Endometrial microvascular endothelial cells (primary cell): ENCODE results near the gene KRT82. TPM values are rescaled to one million over a fixed set of nuclear protein-coding genes. Genes with fewer than 3 reads are reported as not detected.
"Not testable (repeated sequence)": the region's sequence is repeated elsewhere in the genome, so short reads cannot be mapped to it uniquely, and the experiment has no call there.

Experiments
- in situ Hi-C: cut with HindIII; loops from 2 replicates; pipeline ENCODE4 v1.10.0; 2017; ENCODE audit warnings: low sequenced_read_pairs, low pct_unique_long_range_greater_than_20kb; ENCODE audit errors: inconsistent ontology term
- total RNA-seq: library from RNA; depleted of rRNA; stranded (reverse); fragments of >200 nt; gene quantifications from one replicate; pipeline ENCODE4 v1.2.3, GENCODE V29; 2015; ENCODE audit errors: inconsistent ontology term

KRT82 gene
- total RNA-seq, 1 donor from 2014 or later, result not detected

DNA sequence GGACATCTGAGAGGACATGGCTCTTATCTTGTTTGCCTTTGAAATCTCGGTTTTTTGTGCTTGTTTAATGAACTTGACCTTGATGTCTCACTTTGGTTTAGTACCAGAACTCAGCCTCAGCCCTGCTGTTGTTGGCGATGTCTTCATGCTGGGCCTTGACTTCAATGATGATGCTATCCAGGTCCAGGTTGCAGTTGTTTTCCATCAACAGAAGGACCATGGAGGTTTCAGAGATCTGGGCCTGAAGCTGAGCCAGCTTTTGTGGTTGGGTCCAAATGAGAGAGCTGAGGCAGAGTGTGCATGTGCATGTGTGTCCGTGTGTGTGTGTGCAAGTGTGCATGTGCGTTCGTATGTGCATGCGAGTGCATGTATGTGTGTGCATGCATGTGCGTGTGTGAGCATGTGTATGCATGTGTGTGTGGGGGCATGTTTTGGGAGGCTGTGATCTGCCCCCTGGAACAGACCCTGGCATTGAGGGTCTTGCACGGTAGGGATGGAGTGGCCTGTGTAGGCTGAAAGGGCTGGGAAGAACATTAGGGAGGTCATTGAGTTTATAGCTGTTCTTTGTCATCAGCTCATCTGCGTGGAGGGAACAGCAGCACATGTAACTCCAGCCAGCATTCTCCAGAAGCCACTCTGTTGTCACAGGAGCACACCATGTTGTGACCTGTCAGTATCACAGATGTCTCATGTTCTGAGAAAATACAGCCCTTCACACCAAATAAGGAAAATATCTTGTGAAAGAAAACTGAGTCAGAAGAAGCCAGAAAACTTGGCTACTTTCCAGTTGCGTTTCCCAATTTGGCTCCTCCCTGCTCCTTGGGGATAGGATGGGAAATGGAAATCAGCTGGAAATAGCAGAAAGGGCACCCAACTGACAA, 10.0 kb upstream of the KRT82 start:
- in situ Hi-C loops, result no loop called here

DNA sequence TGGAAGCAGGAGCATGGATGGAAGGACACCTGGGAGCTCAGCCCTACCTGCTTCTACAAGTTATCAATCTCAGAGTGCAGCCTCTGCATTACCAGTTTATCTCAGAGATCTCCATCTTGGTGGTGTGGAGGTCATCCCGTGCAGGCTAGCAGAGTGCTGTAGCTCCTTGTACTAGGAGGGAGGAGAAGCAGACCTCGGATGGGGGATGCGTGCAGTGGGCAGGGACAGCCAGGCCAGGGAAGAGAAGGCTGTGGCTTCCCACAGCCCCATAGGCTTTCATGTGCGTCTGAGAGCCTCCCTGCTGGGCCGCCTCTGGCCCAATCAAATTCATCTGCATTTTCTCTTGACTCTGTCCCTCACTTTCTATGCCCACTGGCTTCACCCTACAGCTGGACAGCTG, 8.8 kb upstream of the KRT82 start:
- in situ Hi-C loops, result no loop called here

DNA sequence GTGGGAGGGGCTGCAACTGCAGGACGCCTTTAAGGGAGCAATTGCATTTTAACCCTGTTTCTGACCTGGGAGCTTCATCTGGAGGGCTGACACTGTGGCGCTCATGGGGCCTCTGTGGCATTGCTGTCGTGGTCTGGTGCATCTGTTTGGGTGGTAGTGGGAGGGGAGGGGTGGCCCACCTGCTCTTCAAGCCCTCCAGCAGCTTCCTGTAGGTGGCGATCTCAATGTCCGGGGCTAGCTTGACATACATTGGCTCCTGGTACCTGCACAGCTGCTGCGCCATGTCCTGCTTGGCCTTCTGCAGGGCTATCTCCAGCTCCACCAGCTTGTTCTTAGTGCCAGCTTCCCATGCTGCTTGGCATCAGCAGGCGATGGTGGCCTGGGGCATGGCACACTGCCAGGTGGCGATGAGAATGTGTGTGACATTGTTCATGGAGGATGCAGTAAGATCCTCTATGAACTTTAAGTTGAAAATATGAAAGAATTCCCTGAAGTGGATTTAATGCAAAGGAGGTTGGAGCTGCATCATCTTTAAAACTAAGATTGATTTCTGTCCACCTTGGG, 7.7 kb upstream of the KRT82 start:
- in situ Hi-C loops, result no loop called here

DNA sequence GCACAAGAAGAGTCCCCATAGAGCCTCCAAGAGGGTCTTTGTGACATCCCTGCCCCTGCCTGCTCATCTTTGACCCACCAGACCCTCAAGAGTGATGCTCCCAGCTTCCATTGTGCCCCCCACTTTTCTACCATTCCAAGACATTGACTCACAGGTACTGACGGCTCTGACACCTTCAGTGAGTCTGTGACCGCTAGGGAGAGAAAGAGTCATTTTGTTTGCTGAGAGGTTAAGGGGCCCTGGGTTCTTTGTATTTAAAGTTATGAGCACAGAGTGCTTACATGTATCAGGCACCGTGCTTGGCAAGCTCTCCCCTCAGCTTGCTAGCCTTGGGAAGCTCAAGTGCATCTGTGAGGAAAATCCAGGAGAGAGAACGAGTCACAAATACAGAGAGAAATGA, 7.1 kb upstream of the KRT82 start:
- in situ Hi-C loops, result no loop called here

DNA sequence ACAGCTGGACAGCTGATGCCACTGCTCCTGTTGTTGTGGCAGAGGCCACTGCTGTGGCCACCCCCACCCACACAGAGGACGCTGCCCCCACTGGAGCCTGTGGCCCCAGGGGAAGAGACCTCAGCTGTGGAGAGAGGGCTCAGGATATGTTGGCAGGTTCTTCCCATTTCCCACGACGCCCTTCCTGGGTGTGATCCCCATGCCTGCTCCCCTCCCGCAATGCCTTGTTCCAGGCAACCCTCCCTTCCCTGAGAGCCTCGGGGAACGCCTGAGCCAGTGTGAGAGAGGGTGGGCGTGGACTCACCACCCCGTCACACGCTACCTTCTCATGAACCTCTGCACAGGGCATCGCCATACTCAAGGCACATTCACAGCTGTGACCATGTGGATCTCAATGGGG, 5.7 kb upstream of the KRT82 start:
- in situ Hi-C loops, result no loop called here

DNA sequence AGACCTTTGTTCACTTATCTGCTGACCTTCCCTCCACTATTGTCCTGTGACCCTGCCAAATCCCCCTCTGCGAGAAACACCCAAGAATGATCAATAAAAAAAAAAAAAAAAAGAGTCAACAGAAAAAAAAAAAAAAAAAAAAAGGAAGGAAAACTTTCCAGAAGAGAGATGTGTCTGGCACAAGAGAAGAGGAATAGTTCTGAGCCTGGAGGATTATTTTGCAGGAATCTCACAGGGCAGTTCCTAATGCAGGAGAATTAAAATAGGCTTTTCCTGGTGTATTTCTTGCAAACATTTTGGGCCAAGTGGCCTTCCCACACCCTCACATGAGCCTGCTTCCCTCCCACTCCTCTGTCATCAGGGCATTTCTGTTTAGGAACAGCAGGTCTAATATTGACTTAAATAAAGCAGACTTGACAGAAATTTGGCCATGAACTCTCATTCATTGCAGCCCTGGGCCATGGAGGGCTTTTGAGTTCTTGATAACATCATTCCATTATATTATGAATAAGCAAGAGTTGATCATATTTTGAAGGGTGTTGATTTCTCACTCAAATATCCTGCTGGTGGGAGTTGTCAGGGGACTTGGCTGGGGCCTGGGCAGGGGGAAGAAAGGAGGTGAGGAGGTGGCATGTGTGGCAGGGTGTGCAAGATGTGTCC, 4.6 kb upstream of the KRT82 start:
- in situ Hi-C loops, result not testable (repeated sequence)

DNA sequence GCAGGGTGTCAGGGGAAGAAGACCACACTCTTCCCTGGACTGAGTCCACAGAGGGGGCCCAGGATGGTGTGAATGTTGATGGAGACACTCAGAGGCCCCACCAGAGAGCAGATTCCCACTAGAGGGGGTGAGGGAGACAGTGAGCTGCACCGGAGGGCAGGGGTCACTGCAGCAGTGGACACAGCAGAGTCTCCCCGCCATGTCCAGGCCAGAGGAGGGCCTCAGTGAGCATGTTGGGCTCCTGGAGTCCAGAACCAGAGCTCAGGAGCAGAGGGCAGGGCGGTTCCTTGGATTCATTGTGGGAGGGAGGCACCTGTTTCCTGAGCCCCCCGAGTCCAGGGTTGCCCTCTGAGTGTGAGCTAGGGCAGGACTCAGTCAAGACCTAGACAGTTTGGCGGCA, 1.8 kb upstream of the KRT82 start:
- in situ Hi-C loops, result no loop called here

DNA sequence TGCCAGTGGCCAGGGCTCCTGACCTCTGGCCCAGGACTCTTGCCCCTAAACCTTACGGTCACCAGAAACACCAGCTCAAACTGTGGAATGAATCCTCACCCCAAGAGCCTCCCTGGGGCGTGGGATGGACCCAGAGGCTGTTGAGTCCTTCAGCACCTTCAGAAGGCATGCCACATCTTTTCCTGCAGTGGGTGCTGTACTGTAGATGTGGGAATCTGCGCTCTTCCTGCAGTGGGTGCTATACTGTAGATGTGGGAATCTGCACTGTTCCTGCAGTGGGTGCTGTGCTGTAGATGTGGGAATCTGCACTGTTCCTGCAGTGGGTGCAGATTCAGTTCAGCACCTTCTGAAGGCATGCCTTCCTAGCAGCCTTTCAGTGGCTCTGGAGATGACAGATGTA, 1.2 kb downstream of the KRT82 start:
- in situ Hi-C loops, result no loop called here

DNA sequence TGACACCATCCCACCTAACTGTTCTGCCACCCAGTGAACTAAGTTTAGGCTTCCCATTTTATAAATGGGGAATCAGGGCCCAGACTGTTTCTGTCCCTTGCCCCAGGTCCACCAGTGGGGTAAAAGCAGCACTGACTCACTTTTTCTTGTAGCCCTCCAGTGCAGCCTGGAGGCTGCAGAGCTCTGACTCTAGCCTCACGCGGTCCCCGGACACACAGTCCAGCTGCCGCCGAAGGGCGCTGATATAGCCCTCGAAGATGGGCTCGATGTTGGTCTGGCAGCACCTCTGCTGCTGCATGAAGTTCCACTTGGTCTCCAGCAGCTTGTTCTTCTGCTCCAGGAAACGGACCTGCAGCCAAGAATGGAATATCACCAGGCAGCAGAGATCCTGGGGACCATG, 2.6 kb downstream of the KRT82 start:
- in situ Hi-C loops, result no loop called here

DNA sequence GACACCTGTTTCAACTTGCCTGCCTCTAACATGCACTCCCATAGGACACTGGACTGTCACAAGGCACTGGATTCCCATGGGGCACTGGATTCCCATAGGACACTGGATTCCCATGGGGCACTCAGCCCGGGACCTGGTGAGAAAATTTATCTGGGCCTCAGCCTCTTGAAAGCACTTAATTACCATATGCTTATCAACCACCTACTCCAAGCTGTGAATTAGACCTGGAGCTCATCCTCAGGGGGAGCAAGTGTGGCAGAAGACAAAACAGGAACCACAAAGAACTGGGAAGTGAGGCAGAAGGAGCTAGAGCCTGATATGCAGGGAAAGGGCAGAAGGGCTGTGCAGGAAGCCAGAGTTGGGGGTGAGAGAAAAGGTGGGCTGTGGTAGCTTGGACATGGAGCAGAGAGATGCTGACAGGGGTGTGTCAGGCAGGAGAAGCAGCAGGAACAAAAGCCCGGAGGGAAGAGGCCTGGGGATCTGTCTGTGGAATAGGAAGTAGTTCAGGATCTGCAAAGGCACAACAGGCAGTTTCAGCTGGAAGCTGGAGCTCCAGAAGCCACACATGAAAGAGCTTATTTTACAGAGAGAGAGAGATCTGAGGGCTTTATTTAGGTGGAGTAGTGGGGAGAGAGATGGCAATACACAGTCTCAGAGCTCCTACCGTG, 3.1 kb downstream of the KRT82 start:
- in situ Hi-C loops, result no loop called here

DNA sequence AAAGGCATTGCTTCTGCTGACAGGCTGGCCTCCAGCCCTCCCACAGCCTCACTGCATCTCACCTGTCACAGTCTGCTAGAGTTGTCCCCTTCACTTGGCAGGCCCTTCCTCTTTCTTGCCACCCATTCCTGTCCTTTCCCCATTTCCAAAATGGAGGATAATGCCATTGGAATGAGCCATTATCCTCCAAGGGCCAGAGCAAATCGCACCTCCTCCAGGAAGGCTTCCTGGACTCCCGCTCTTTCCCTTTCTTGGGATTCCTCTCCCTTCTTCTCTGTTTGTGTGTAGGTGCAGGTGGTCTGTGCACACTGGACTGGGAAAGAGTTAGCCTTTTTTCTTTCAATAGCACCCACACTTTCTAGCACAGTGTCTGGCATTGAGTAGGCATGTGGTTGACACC, 3.8 kb downstream of the KRT82 start:
- in situ Hi-C loops, result no loop called here

DNA sequence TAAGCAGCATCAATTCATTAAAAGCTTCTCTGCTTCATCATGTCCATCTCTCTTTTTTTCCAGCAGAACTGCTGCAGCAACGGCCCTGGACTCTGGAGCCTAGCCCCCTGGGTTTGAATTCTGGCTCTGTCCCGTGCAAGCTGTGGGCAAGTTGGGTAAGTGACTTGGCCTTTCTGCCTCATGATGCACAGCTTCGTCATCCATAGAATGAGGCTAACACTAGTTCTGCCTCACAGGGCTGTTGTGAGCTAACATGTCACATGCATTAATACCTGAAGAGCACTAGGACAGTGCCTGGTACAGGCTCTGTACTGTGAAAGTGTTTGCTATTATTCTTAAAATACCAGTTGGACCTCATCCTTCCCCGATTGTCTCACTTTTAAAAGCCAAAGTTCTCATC, 4.2 kb downstream of the KRT82 start:
- in situ Hi-C loops, result no loop called here

DNA sequence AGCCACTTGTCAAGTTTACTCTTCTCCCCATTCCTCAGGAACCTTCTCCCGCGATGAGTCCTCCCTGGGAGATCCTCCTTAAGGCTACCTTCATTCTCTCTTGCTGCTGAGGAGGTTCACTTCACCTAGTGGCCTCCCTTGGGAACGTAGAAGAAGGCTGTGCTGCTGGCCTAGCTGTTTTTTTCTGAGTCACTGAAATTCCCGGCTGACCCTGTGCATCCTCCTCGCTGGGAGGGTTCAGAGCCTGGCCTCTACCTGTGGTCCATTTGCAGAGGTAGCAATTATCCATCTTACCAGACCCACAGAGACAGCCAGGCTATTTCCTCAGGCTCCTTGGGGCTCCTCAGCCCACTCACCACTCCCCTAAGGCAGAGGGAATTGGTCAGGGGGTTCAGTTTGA, 4.6 kb downstream of the KRT82 start:
- in situ Hi-C loops, result no loop called here

DNA sequence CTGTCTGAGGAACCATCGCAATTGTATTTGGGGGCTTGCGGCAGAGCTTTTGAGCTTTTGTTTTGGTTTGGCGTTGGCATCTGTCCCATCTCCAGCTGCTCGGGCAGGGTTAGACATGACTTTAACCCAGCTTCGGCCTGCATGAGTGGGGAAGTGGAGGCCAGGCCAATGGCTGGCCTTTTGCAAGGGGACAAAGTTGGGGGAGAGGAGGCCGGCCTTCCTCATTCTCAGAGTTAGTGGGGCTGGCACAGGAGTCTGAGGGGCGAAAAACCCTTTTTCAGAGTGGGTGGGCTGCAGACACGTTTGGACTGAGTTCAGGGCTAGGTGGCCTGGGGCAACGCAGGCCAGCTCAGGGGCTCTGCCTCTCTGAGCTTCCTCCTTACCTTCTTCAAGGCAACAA, 5.2 kb downstream of the KRT82 start:
- in situ Hi-C loops, result no loop called here

DNA sequence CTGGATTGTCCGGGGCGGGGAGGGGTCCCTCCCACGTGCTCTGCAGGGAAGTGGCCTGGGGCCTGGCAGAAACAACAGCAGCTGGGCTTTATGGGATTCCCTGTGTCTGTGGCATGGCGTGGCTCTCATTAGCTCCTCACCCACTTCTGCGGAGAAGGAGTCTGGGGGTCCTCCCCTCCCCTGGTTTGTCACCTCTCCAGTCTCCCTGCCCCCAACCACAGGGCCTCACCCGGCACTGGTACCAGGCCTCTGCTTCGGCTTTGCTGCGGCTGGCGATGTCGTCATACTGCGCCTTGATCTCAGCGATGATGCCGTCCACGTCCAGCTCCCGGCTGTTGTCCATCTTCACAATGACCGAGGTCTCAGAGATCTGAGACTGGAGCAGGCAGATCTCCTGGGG, 6.4 kb downstream of the KRT82 start:
- in situ Hi-C loops, result no loop called here

DNA sequence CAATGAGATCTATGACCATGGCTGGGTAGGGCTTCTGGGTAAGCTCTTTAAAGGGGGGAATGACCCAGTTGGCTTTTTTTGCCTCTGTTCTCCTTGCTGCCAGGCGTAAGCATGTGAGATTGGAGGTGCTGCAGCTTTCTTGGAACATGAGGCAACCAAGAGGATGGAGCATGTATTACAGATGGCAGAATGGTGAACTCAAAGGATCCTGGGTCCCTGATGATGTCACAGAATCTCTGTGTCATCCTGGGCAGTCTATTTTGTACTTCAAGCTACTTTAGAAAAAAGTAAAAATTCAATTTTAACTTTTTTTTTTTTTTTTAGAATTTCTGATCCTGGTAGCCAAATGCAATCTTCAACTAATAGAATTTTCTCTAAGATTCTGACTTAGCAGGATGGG, 8.0 kb downstream of the KRT82 start:
- in situ Hi-C loops, result no loop called here

DNA sequence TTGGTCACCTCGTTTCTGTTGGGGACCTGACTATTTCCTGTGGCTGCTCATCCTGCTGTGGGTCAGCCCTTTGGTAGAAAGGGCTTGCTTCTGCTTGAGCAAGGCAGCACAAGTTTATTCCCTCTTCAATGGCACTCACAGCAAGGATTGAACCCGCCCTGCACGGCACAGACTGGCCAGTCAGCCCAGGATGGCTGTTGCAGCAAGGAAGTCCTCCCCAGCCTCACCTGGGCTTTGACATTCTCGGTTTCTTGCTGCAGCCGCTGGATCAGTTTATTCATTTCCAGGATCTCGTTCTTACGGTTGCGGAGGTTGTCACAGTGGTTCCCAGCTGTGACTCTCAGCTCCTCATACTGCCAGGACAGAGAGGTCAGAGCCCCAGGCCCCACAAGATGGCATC, 9.5 kb downstream of the KRT82 start:
- in situ Hi-C loops, result no loop called here

DNA sequence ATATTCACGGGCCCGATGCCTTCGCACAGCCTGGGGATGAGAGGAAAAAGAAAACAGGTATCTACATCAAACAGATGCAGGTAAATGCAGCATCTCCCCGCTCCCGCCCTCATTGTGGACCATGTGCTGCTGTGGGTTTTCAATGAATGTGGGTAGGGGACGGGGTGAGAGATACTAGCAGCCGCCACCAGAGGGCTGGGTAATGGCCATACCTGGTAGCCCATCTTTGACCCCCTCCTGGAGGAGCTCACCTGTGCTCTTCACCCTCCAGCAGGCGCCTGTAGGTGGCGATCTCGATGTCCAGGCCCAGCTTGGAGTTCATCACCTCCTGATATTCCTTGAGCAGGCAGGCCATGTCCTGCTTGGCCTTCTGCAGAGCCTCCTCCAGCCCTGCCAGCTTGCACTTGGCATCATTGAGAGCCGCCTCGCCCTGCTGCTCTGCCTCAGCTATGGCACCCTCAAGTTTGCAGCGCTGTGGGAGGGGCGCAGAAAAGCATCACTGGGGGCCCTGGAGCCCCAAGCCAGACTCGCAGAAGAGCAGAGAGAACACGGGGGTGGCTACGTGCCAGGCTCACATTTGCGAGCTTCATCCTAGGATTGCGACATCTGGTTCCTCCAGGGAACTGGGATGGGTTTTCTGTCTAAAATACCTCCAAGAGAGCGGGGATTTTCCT, 10.2 kb downstream of the KRT82 start:
- in situ Hi-C loops, result no loop called here

DNA sequence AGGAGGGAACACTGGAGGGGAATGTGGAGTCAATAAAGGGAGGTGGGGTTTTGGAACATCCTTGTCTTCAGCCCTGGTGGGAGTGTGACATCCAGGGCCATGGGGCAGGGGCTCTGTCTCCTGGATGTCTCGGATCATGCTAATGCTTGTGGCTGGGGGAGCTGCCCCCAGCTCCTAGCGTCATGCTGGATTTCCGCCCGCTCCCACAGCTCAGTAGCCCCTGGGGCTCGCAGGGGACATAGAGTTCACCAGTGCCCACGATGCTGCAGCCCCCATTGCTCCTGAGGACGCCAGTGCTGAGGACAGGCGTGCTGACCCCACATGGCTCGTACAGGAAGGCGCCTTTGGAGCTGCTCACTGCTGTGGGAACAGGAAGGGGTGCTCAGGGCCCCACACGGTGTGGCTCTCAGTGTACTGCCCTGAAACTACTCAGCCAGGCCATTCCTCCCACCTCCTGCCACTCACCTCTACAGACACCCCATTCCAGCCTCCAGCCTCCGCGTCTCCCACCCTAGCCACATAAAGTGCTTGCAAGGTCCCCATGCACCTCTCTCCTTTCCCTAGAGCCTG, 11.2 kb downstream of the KRT82 start:
- in situ Hi-C loops, result no loop called here
